HG03521 (cell line): ENCODE measurements around the gene SVOPL.

ENCODE experiments used
- ATAC-seq: cut with Tn5 transposase; IDR thresholded peaks from one replicate; pipeline ENCODE4 v1.9.1; 2021; ENCODE audit warnings: mild to moderate bottlenecking, moderate library complexity; ENCODE audit not compliant: unreplicated experiment

SVOPL gene

GRCh38 chr7:138565451-138566114, 135.6 kb downstream of the SVOPL start:
- no peak for ATAC-seq

- no peak for ATAC-seq
Observed at GRCh38 chr7:138565071-138565450, 136.1 kb downstream of the SVOPL start.

GRCh38 chr7:138564365-138564764, 136.8 kb downstream of the SVOPL start:
- no peak for ATAC-seq

- ATAC-seq: no peak
Observed at GRCh38 chr7:138563808-138564207, 137.4 kb downstream of the SVOPL start.

GRCh38 chr7:138559448-138559847, 141.7 kb downstream of the SVOPL start:
- ATAC-seq: no peak

- ATAC-seq: no peak
Observed at GRCh38 chr7:138556771-138557484, 144.2 kb downstream of the SVOPL start.

GRCh38 chr7:138555684-138556083, 145.5 kb downstream of the SVOPL start:
- no peak for ATAC-seq

- no peak for ATAC-seq
Observed at GRCh38 chr7:138554674-138555073, 146.5 kb downstream of the SVOPL start.

- ATAC-seq: no peak
Observed at GRCh38 chr7:138553805-138554204, 147.4 kb downstream of the SVOPL start.

GRCh38 chr7:138551102-138551501, 150.1 kb downstream of the SVOPL start:
- ATAC-seq: no peak

GRCh38 chr7:138550337-138550736, 150.8 kb downstream of the SVOPL start:
- no peak for ATAC-seq

GRCh38 chr7:138549082-138549481, 152.1 kb downstream of the SVOPL start:
- ATAC-seq: no peak

GRCh38 chr7:138546829-138547228, 154.3 kb downstream of the SVOPL start:
- no peak for ATAC-seq

GRCh38 chr7:138546064-138546619, 155.0 kb downstream of the SVOPL start:
- no peak for ATAC-seq

GRCh38 chr7:138545123-138545522, 156.0 kb downstream of the SVOPL start:
- no peak for ATAC-seq
